RPMI7951 (cell line): ENCODE results near the gene BANP. TPM values are rescaled to one million over a fixed set of nuclear protein-coding genes. Genes with fewer than 3 reads are reported as not detected.
A peak's percentile ranks its signal among the peaks of the same experiment; 100 is the strongest.
"Not testable (repeated sequence)": the region's sequence is repeated elsewhere in the genome, so short reads cannot be mapped to it uniquely, and the experiment has no call there.

Source experiments
- DNase-seq: peaks from one replicate; pipeline ENCODE4 v3.0.0-alpha.2; 2012; ENCODE audit warnings: low read depth
- total RNA-seq: library from RNA; depleted of rRNA; stranded (reverse); fragments of >200 nt; shearing (Covaris generic); gene quantifications from 2 replicates; pipeline ENCODE4 v1.2.3, GENCODE V29; 2014

Gene BANP
- total RNA-seq, 1 experiment from 2014 or later: 15.3 TPM

GRCh38 chr16:88065747-88066142, 114.5 kb downstream of the BANP start:
- no peak for DNase-seq

DNA sequence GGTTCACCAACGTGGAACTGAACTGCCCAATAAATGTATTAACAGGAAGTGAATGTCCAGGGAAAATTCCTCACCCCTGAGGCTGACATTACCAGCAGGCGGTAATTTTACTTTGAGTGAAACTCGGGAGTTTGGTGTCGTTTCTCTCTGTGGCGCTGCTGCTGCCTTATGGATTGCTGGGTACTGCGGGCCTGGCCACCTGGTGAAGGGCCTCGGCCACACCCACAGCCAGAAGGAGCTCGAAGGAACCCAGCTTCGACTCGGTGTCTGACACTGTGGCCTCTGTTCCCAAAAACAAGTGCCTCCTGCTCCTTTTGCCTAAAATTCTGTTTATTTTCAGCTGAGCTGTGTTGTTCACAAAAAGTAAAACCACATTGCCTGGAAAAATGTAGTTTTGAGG, 115.0 kb downstream of the BANP start:
- no peak for DNase-seq

GRCh38 chr16:88066680-88067529, 115.7 kb downstream of the BANP start:
- DNase-seq: no peak

DNA sequence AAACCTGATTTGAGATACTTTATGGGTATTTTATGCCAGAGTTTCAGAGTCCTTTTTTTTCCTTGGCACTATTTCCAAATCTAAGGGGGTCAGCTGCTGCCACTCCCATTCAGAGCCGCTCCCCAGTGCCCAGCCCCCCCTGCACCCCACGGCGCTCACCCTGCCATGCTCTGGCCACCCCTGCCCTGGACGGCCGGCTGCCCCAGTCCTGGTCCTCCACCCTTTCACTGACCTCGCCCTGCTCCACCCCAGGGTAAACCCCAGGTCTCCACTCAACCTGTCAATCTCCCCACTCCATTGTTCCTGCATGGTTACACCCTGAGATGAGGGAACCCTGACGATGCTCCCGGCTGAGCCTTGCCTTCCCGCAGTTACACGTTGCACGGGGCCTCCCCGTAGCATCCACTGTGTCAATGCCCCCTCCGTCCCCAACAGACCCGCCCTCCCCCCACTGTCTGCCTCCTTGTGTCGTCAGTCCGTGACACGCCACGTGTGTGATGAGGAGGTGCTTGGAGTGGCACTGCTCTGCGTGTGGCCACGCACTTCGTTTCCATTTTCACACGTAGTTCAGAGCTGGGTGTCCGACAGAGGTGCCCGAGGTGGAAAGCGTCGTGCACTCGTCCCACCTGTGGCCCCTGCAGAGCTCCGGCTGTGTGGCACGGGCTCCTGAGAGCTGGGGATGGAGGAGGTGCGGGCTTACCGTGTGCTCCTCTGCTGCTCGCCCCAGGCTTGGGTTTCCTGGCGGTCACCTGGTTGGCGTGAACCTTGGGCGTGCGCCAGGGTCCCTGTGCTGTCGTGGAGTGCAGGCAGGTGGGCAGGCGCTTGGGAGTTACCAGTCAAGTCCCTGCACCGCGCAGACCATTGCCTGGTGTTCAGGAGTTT, 116.5 kb downstream of the BANP start:
- no peak for DNase-seq

DNA sequence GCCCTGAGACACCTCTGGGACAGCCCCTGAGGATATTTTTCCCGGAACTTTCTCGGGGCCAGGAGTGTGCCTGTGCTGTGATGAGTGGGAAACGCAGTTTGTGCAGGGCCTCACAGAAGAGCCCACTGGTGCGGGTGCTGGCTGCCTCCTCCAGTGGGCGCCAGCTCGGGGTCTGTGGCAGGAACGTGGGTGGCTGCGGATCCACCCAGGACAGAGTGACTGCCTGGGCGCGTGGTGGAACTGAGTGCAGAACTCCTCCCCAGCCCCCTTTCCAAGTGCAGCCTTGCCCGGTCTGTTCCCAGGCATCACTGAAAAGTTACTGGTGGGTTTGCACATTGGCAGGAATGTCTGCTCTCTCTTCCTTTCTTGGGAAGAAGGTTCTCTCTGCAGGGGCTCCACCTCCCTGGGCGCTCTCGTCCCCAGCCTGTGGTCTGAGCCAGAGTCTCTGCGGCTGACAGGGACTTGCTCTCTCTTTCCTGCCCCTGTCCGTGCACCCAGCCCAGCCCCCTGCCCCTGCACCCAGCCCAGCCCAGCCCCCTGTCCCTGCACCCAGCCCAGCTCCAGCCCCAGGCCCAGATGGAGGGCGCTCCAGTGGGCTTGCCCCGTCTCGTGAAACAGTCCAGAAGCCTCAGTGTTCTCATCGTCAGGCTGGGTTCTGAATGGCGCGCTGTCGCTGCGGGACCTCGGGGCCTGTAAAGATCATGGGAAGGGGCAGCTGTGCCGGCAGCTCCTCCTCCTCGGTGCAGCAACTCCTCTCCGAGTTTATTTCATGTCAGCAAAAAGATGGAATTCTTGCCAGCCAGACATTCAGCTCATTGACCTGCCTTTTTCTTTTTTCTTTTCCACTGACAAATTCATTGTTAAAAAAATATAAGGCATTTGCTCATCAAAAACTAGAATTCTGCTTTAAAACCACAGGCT, 117.5 kb downstream of the BANP start:
- DNase-seq: no peak

- no peak for DNase-seq
Measured at GRCh38 chr16:88069397-88070168, 118.3 kb downstream of the BANP start.

DNA sequence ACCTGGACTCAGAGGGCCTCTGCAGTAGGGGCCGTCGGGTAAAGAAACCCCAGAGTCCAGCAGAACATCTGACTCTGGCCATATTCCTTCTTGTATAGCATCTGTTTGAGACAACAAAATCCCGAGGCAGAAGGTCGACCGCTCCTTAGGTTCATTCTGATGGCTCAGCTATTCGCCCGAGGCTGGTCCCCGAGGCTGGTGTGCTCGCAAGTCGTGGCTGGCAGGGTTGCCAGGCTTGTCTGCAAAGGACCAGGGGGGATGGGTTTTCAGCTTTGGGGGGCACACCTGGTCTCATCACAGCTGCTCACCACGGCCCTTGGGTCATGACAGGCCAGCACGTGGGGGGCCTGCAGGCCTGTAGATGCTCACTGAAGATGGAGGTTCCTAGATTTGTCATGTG, 119.1 kb downstream of the BANP start:
- DNase-seq: no peak

- no peak for DNase-seq
Measured at GRCh38 chr16:88070989-88071625, 119.9 kb downstream of the BANP start.

DNA sequence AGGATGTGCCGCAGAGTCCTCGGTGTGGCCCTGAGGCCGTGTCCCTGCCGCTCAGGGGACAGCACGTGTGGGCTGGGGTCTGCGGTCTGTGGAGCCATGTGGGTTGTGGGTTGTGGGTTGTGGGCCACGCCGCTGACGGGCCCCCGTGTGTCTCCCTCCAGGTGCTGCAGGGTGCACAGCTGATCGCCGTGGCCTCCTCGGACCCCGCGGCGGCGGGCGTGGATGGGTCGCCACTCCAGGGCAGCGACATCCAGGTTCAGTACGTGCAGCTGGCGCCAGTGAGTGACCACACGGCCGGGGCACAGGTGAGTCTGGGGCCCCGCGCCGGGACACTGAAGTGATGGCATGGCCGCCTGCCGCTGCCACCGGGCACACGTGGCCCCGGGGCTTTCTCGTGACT, 120.7 kb downstream of the BANP start:
- DNase-seq: no peak

- no peak for DNase-seq
Measured at GRCh38 chr16:88072571-88073001, 121.4 kb downstream of the BANP start.

DNA sequence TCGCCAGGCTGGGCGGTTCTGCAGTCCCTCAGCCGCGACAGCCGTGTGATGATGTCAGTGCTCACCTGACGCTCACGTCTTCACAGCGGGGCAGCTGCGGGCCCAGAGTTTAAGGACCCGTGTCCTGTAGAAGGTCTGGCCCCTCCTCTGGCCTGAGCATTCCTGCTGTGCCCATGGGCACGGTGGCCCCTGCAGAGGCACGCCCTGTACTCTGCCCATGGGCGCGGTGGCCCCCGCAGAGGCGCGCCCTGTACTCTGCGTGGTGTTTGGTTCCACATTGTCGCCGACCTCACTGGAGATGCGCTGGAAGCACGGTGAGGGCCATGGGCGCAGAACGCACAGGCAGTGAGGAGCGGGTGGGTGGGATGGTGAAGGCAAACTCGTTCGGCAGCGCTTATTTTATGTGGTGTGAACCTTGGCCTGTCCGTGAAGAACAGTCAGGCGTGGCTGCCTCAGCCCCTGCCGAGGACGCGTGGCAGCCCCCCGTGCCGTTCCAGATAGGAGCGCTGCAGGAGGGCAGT, 122.0 kb downstream of the BANP start:
- DNase-seq: no peak

GRCh38 chr16:88074041-88074440, 122.8 kb downstream of the BANP start:
- DNase-seq: no peak

- DNase-seq: no peak
Measured at GRCh38 chr16:88076211-88076931, 125.1 kb downstream of the BANP start.

DNA sequence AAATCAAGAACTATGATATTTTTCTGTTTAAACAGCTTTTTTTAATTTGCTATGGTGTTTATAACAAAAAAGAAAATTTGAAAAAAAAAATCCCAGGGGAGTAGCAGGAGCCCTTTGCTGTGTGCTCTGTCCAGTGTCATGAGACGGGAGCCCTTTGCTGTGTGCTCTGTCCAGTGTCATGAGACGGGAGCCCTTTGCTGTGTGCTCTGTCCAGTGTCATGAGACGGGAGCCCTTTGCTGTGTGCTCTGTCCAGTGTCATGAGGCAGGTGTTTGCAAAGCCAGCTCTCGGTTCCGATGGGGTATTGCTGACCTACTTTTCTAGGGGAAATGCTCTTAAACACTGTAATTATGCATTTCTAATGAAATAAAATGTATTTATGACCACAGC, 125.7 kb downstream of the BANP start:
- DNase-seq: not testable (repeated sequence)

DNA sequence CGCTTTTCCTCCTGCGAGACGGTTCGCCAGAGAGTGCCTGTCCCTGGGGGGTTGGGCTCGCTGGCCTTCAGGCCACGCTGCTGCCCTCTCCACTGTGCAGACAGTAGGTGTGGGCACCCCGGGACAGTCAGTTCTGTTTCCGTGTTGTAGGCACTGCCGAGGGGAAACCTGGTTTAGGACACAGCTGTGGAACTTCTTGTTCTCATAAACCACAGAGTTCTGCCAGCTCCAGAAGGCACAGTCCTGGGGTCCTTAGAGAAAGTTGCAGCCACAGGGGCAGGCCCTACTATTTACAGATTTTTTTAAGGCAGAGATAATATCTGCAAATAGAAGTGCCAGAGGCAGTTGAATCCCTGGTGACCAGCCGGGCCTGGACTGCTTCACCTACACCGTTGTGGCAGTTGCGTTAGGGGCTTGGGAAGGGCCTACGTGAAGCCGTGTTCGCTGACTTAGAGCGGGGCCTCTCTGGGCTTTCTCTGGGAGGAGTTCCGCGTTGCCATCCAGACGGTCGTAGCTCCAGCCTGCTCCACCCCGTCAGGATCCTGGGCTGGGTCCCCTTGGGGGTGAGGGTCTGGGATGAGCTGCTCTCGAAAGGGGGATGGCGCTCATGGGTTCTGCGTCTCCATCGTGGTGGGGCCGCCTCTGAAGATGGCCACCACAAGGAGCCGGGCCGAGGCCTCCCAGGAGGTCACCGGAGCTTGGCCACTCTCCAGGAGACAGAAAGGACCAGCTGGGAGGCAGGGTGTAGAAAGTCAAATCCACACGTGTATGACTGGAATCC, 126.3 kb downstream of the BANP start:
- no peak for DNase-seq

DNA sequence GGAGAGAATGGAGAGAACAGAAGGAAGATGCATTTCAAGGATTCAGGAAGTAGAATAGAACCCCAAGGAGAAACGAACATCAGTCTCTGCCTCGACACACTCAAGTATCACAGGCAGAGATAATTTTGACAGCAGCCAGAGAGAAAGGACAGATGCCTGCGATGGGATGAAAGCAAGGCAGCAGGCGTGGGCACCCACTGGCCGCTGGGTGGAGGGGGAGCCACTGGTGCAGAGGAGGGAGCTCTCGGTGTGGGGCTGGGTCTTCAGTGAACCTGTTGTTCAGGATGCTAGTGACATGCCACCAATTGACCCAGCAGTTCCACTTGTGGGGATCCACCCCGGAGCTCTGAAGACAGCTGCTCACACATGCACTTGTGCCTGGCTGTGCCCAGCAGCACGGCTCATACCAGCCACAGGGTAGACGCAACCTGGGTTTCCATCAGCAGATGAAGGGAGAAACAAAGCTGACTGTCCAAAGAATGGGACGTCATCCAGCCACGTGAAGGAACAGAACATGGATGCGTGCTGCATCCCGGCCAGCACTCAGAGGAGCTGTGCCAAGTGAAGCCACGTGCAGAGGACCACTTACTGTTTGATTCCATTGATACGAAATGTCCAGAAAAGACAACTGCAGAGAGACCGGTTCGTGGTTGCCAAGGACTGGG, 127.0 kb downstream of the BANP start:
- no peak for DNase-seq

GRCh38 chr16:88083582-88083981, 132.3 kb downstream of the BANP start:
- DNase-seq: no peak

DNA sequence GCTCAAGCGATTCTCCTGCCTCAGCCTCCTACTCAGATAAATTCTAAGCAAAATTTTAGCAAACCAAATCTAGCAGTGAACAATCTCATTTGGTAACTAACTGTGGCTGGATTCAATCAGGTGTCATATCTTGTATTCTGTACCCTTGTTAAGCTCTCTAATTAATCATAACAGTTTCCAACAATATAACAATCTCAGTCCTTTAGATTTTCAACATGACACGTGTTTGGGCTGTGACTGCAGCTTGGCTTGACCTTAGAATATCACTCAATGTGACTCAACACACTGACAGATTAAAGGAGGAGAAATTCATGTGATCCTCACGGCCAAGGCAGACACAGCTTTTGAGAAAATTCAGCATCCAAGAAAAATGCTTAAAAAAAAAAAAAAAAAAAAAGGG, 133.6 kb downstream of the BANP start:
- peak; percentile 37 for DNase-seq
